Urinary bladder (tissue), 4 donors: ENCODE measurements around the gene FAM107B. TPM values are rescaled to one million over a fixed set of nuclear protein-coding genes. Genes with fewer than 3 reads are reported as not detected.
"Not testable (repeated sequence)": the region's sequence is repeated elsewhere in the genome, so short reads cannot be mapped to it uniquely, and the experiment has no call there.

ENCODE experiments used
- DNase-seq: peaks from one replicate; pipeline ENCODE4 v3.0.0-alpha.2; 2015; ENCODE audit errors: extremely low spot score
- H3K27ac ChIP-seq: one replicate; pipeline ENCODE4 v1.5.1; 2013; ENCODE audit warnings: low read depth, mild to moderate bottlenecking, moderate library complexity
- H3K36me3 ChIP-seq: one replicate; pipeline ENCODE4 v1.6.1; 2013; ENCODE audit warnings: mild to moderate bottlenecking, moderate library complexity; ENCODE audit not compliant: insufficient read depth
- H3K4me1 ChIP-seq: one replicate; pipeline ENCODE4 v1.6.1; 2013; ENCODE audit warnings: mild to moderate bottlenecking, moderate library complexity; ENCODE audit not compliant: insufficient read depth
- H3K4me3 ChIP-seq: one replicate; pipeline ENCODE4 v1.5.1; 2013; ENCODE audit warnings: low read depth, low read length
- WGBS: extraction: QIAGEN DNeasy Blood & Tissue Kit; methylation state at CpG from one replicate; pipeline ENCODE4 v1.1.7; 2013; 5-methylcytosine and 5-hydroxymethylcytosine counted together
- polyA plus RNA-seq: library from polyadenylated mRNA; stranded (reverse); fragments of 200-250 nt; gene quantifications from one replicate; pipeline ENCODE4 v1.2.3, GENCODE V29; 2013
- total RNA-seq: library from RNA; depleted of rRNA; stranded (reverse); fragments of >200 nt; gene quantifications from one replicate; pipeline ENCODE4 v1.2.3, GENCODE V29; 2014
- donor health status: healthy with polysubstance abuse.
- donor health status: healthy.

The FAM107B gene
- total and polyA plus RNA-seq, 2 donors, result 13.6 to 40.2 TPM

GRCh38 chr10:14701466-14701865 lies 73.2 kb downstream of the FAM107B start:
- 95% methylated on average over 7 of the region's 7 CpGs for WGBS
- Histone ChIP-seq H3K4me3 (no peak overlapping the region), H3K4me1 (no peaks in the 10 kb centered on the region), H3K27ac (no peak overlapping the region), H3K36me3 (no peaks in the 10 kb centered on the region)
- no peak for DNase-seq

- Histone ChIP-seq H3K4me1 (no peaks in the 10 kb centered on the region), H3K36me3 (no peaks in the 10 kb centered on the region), H3K27ac (no peak overlapping the region), H3K4me3 (no peak overlapping the region)
- DNase-seq, result no peak
- WGBS, result 0% methylated on average over 1 of the region's 1 CpG
These were observed 74.2 kb downstream of the FAM107B start for GRCh38 chr10:14700546-14700945.

DNA sequence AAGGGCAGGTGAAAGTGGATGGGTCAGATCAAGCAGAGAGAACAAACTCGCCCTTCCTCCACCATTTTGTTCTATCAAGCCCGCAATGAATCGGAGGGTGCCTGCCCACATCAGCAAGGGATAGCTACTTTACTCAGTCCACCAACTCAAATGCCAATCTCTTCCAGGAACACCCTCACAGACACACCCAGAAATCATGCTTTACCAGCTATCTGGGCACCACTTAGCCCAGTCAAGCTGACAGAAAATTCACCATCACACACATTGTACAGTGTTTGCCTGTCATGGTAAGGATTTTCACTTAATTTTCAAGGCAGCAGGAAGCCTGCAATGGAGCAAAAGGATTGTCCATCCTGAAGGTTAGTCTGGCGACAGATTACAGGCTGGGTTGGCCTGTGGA lies 75.2 kb downstream of the FAM107B start:
- H3K4me1 ChIP-seq, result no peaks in the 10 kb centered on the region
- no peak for DNase-seq
- no peak overlapping the region for H3K27ac ChIP-seq
- 98% methylated on average over 4 of the region's 4 CpGs for WGBS
- H3K4me3 ChIP-seq, result no peak overlapping the region
- no peaks in the 10 kb centered on the region for H3K36me3 ChIP-seq

- Histone ChIP-seq H3K4me3 (no peak overlapping the region), H3K27ac (no peak overlapping the region), H3K36me3 (no peaks in the 10 kb centered on the region), H3K4me1 (no peaks in the 10 kb centered on the region)
- no peak for DNase-seq
- WGBS, result 46% methylated on average over 3 of the region's 3 CpGs
These were observed 75.9 kb downstream of the FAM107B start for GRCh38 chr10:14698829-14699170.

- H3K27ac ChIP-seq, result no peak overlapping the region
- H3K36me3 ChIP-seq, result no peaks in the 10 kb centered on the region
- no peaks in the 10 kb centered on the region for H3K4me1 ChIP-seq
- no peak overlapping the region for H3K4me3 ChIP-seq
- WGBS, result 53% methylated on average over 6 of the region's 6 CpGs
- DNase-seq, result no peak
These were observed 76.4 kb downstream of the FAM107B start for GRCh38 chr10:14698111-14698828.

- Histone ChIP-seq H3K4me3 (no peak overlapping the region), H3K27ac (no peak overlapping the region), H3K36me3 (no peaks in the 10 kb centered on the region), H3K4me1 (no peaks in the 10 kb centered on the region)
- DNase-seq, result no peak
- 71% methylated on average over 5 of the region's 5 CpGs for WGBS
These were observed 77.4 kb downstream of the FAM107B start for GRCh38 chr10:14697281-14697680.

DNA sequence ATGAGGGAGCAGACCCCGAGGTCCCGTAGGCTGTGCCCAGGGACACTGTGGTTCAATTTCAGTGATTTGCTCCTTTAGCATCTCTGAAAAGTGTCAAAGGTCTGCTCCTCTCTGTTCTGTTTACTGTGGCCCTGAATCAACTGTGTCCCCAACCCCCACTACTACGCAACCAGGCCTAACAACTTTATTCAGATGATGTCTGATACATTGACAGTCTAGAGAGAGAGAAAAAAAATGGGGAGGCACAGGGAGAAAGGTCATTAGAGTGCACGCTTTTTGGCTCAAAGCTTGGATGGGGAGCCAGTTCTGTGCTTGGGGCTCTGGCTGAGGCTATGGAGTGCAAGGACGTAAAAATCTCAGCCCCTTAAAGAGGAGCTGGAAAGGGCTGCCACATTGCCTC lies 77.9 kb downstream of the FAM107B start:
- Histone ChIP-seq H3K27ac (no peak overlapping the region), H3K36me3 (no peaks in the 10 kb centered on the region), H3K4me1 (no peaks in the 10 kb centered on the region), H3K4me3 (no peak overlapping the region)
- 87% methylated on average over 5 of the region's 5 CpGs for WGBS
- DNase-seq, result no peak

GRCh38 chr10:14695847-14696480 lies 78.7 kb downstream of the FAM107B start:
- DNase-seq, result no peak
- H3K4me3 ChIP-seq, result no peak overlapping the region
- no peaks in the 10 kb centered on the region for H3K4me1 ChIP-seq
- 89% methylated on average over 3 of the region's 3 CpGs for WGBS
- H3K27ac ChIP-seq, result no peak overlapping the region
- H3K36me3 ChIP-seq, result no peaks in the 10 kb centered on the region

DNA sequence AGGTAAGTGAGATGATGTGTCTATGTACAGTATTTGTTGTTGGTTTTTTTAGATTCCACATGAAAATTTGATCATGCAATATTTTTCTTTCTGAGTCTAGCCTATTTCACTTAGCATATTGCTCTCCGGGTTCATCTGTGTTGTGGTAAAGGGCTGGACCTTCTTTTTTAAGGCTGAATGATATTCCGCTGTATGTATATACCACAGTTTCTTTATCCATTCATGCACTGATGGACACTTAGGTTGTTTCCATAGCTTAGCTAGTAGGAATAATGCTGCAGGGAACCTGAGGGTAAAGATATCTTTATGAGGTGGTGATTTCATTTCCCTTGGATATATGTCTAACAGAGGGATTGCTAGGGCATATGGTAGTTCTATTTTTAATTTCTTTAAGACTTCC lies 80.8 kb downstream of the FAM107B start:
- DNase-seq, result no peak
- Histone ChIP-seq H3K4me1 (no peaks in the 10 kb centered on the region), H3K27ac (no peak overlapping the region), H3K4me3 (no peak overlapping the region), H3K36me3 (no peaks in the 10 kb centered on the region)
- WGBS, result 98% methylated on average over 2 of the region's 2 CpGs

DNA sequence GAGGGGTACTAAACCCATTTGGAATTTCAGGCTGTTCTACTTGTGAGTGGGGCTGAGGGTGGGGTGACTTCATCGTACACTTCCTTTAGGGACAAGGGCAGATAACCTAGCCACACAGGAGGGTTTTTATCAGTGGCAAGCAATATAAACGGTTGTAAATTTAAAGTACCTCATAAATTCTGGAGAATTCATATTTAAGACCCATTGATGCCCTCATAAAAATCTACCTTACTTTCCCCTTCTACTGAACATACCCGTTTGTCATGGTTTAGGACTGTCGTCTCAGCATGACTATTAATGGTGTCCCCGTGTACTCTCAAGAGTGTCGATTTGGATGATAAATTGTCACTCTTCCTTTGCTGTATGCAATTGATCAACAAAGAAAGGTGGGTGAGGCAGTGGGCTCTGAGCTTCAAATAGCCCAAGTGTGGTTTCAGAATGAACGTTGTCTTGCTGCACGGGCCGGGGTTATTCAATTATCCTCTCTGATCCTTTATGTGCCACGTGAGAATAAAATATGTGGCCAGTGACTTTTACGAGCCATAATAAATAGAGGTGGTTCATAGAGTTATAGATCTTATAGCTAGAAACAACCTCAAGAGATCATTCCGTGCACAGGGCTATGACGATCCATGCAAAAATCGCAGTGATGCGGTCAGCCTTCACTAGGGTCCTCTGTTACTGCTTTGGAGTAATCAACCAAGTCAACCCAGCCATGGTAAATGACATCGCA lies 82.2 kb downstream of the FAM107B start:
- WGBS, result 53% methylated on average over 16 of the region's 16 CpGs
- DNase-seq, result no peak
- no peaks in the 10 kb centered on the region for H3K36me3 ChIP-seq

DNA sequence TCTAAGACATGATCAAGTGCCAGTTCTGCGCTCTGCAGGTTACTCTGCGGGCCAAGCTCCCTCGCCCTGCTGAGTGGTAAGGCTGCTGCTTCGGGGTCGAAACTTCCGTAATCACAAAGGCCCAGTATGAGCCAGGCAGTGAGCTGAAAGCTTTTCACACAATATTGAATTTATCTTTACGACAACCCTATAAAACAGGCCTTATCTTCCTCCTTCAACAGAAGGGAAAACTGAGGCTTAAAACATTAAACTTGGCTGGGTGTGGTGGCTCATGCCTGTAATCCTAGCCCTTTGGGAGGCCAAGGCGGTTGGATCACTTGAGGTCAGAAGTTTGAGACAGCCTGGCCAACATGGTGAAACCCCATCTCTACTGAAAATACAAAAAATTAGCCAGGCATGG lies 83.3 kb downstream of the FAM107B start:
- no peak overlapping the region for H3K4me3 ChIP-seq
- H3K36me3 ChIP-seq, result no peaks in the 10 kb centered on the region
- H3K27ac ChIP-seq, result no peak overlapping the region
- no peak for DNase-seq
- H3K4me1 ChIP-seq, result no peaks in the 10 kb centered on the region
- WGBS, result 65% methylated on average over 8 of the region's 8 CpGs

More for the DNA sequence above, 82.2 kb downstream of the FAM107B start:
- H3K4me1 ChIP-seq, result no peaks in the 10 kb centered on the region
- no peak overlapping the region for H3K27ac ChIP-seq
- no peak overlapping the region for H3K4me3 ChIP-seq

GRCh38 chr10:14688606-14689005 lies 86.1 kb downstream of the FAM107B start:
- H3K4me1 ChIP-seq, result no peaks in the 10 kb centered on the region
- DNase-seq, result no peak
- no peak overlapping the region for H3K4me3 ChIP-seq
- H3K36me3 ChIP-seq, result no peaks in the 10 kb centered on the region
- 56% methylated on average over 5 of the region's 5 CpGs for WGBS
- H3K27ac ChIP-seq, result no peak overlapping the region

DNA sequence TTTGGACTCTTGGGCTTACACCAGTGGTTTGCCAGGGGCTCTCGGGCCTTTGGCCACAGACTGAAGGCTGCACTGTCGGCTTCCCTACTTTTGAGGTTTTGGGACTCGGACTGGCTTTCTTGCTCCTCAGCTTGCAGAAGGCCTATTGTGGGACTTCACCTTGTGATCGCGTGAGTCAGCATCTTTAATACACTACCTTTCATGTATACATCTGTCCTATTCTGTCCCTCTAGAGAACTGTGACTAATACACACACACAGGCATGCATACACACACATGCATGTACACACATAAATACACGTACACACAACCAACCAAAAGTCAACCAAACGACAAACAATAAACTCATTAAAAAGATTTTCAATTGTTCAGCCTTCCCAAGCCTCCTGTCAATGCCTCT lies 86.5 kb downstream of the FAM107B start:
- not testable (repeated sequence) for H3K4me1 ChIP-seq, DNase-seq, H3K4me3 ChIP-seq, H3K36me3 ChIP-seq, H3K27ac ChIP-seq
- WGBS, result 86% methylated on average over 7 of the region's 7 CpGs

- Histone ChIP-seq H3K36me3 (no peaks in the 10 kb centered on the region), H3K4me3 (no peak overlapping the region), H3K4me1 (no peaks in the 10 kb centered on the region), H3K27ac (no peak overlapping the region)
- WGBS, result 78% methylated on average over 1 of the region's 1 CpG
- no peak for DNase-seq
These were observed 87.4 kb downstream of the FAM107B start for GRCh38 chr10:14687340-14687739.
